ENCODE data around the gene SP7.
"Not testable (repeated sequence)": the region's sequence is repeated elsewhere in the genome, so short reads cannot be mapped to it uniquely, and the experiment has no call there.

SP7 gene

GRCh38 chr12:53336181-53336681 lies at the start of gene SP7:
TSS of gene SP7 (minus strand) at chr12:53336354. CDS start at chr12:53335646, 708 bp downstream.
- DNase-seq, result peak; percentile 22

GRCh38 chr12:53383258-53383657 lies 47.1 kb upstream of the SP7 start:
- no peak for DNase-seq

- DNase-seq, result peak; percentile 91
Observed at GRCh38 chr12:53381731-53382630, 45.8 kb upstream of the SP7 start.

- DNase-seq, result peak; percentile 71
Observed at GRCh38 chr12:53380794-53381730, 44.9 kb upstream of the SP7 start.

- peak; percentile 96 for DNase-seq
Observed at GRCh38 chr12:53380104-53380793, 44.1 kb upstream of the SP7 start, which contains the start of gene SP1. TSS of gene SP1 (plus strand) at chr12:53380176. CDS start at chr12:53380292, 116 bp downstream.

GRCh38 chr12:53379389-53380103 lies 43.4 kb upstream of the SP7 start:
- DNase-seq, result peak; percentile 100

GRCh38 chr12:53378724-53379388 lies 42.7 kb upstream of the SP7 start:
- peak; percentile 17 for DNase-seq

- no peak for DNase-seq
Observed at GRCh38 chr12:53378222-53378621, 42.1 kb upstream of the SP7 start.

- DNase-seq, result no peak
Observed at GRCh38 chr12:53376747-53377146, 40.6 kb upstream of the SP7 start.

- not testable (repeated sequence) for DNase-seq
Observed at GRCh38 chr12:53374277-53374676, 38.1 kb upstream of the SP7 start.

- DNase-seq, result peak; percentile 41
Observed at GRCh38 chr12:53373554-53374133, 37.5 kb upstream of the SP7 start.

- peak; percentile 90 for DNase-seq
Observed at GRCh38 chr12:53365245-53365904, 29.2 kb upstream of the SP7 start.

- not testable (repeated sequence) for DNase-seq
Observed at GRCh38 chr12:53361638-53362037, 25.5 kb upstream of the SP7 start.

- no peak for DNase-seq
Observed at GRCh38 chr12:53358836-53359419, 22.8 kb upstream of the SP7 start.

GRCh38 chr12:53355121-53355520 lies 19.0 kb upstream of the SP7 start:
- no peak for DNase-seq

GRCh38 chr12:53353257-53353655 lies 17.1 kb upstream of the SP7 start:
- DNase-seq, result peak; percentile 33

- peak; percentile 91 for DNase-seq
Observed at GRCh38 chr12:53352331-53353256, 16.4 kb upstream of the SP7 start.

GRCh38 chr12:53347905-53348304 lies 11.8 kb upstream of the SP7 start:
- no peak for DNase-seq

- DNase-seq, result peak; percentile 34
Observed at GRCh38 chr12:53346491-53346890, 10.3 kb upstream of the SP7 start.

All from suppressor macrophage treated with lipopolysaccharide for 4 hours (primary cell).